ENCODE measurements around the gene SLX4IP.

SLX4IP gene

GRCh38 chr20:10676518-10676917, 241.4 kb downstream of the SLX4IP start:
- CTCF ChIA-PET: interaction anchor here (0.6 to 1.3 kb wide), 2 partner anchors 20 to 277 kb away, joined by 3 to 5 read pairs; no protein-coding TSS in a partner anchor
- Histone ChIP-seq H3K4me1 (ENCODE audit: control insufficient read depth, insufficient read depth, low read length) (peaks cover 6% of the 10 kb centered on the region; the same call in 1 of the 2 replicates), H3K27ac (ENCODE audit: extremely low read depth, low read depth, low read length) (no peak overlapping the region), H3K4me3 (ENCODE audit: low read depth, low read length) (no peak overlapping the region), H3K36me3 (ENCODE audit: control insufficient read depth in 2 of 2, insufficient read depth in 1 of 2, low read length in 2 of 2) (no peaks in the 10 kb centered on the region), H3K9me3 (ENCODE audit: control insufficient read depth, insufficient read depth, low read depth, low read length) (no peaks in the 10 kb centered on the region)
- POLR2A ChIA-PET: no interaction called here
- TF ChIP-seq ZNF692 (tag by site-specific recombination; IDR thresholded peaks at IDR 0.05) (no peak), ZNF18 (tag by site-specific recombination; IDR thresholded peaks at IDR 0.05) (no peak), ZBTB1 (tag by site-specific recombination; IDR thresholded peaks at IDR 0.05) (no peak), ZNF302 (tag by site-specific recombination; IDR thresholded peaks at IDR 0.05; ENCODE audit: low read depth) (no peak), ATF2 (tag by site-specific recombination; IDR thresholded peaks at IDR 0.05; ENCODE audit: low read depth) (no peak), ZNF626 (tag by site-specific recombination; IDR thresholded peaks at IDR 0.05) (no peak), ZBTB20 (tag by site-specific recombination; IDR thresholded peaks at IDR 0.05) (no peak), ZNF114 (tag by site-specific recombination; IDR thresholded peaks at IDR 0.05) (no peak), ZNF585B (tag by site-specific recombination; IDR thresholded peaks at IDR 0.05) (no peak), ZNF423 (tag by site-specific recombination; IDR thresholded peaks at IDR 0.05) (no peak)

Data from HEK293 (cell line).